ENCODE results near the gene NHEJ1. TPM values are rescaled to one million over a fixed set of nuclear protein-coding genes. Genes with fewer than 3 reads are reported as not detected.

The NHEJ1 gene
- total and polyA plus RNA-seq, 4 donors = 6.1 to 13.5 (median 9.9) TPM

DNA sequence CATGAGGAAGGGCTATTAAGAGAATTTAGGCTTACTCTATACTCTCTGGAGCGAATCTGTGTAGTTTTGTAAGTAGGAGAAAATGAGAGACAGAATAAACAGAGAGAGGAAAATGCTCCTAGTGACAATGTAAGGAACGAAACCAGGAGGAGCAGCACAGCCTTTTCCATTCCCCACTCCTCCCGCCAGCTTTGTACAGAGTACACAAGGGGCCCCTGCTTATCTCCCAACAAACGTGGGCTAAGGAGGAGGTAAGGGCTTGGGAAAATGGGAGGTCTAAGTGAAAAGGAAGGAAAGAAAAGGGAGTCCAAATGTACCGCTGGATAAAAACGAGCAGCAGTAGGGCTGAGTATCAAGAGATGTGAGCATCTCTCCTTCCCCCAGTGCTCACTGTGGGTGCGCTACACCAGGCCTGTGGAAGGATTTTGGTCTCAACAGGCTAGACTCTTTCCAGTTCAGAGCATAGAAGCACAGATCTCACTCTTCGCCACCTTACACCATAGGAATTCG is 87.8 kb downstream of the NHEJ1 start:
- WGBS = 91% methylated on average over 9 of the region's 9 CpGs
- no peak overlapping the region for H3K9ac ChIP-seq (ENCODE audit: low read depth in 1 of 2, low read length in 2 of 2)
- peaks cover 3 to 24% (median 13%) of the 10 kb centered on the region in 4 donors for H3K36me3 ChIP-seq (ENCODE audit: control insufficient read depth in 4 of 4, insufficient read depth in 3 of 4, low read depth in 1 of 4, low read length in 3 of 4)
- no peaks in the 10 kb centered on the region for H3K27me3 ChIP-seq (ENCODE audit: control insufficient read depth in 4 of 4, insufficient read depth in 4 of 4, low read length in 3 of 4)
- TF ChIP-seq, protein P1, sequence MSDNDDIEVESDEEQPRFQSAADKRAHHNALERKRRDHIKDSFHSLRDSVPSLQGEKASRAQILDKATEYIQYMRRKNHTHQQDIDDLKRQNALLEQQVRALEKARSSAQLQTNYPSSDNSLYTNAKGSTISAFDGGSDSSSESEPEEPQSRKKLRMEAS (IDR thresholded peaks at IDR 0.05) = no peak
- TF ChIP-seq FOXA1 (IDR thresholded peaks at IDR 0.05) = no peak
- TF ChIP-seq NR2F2 (IDR thresholded peaks at IDR 0.05) = no peak
- no peak for TF ChIP-seq TAF1 (conservative IDR thresholded peaks at IDR 0.05)
- no peak for TF ChIP-seq JUND (IDR thresholded peaks at IDR 0.05)
- H3K9me3 ChIP-seq (ENCODE audit: control insufficient read depth in 4 of 4, low read length in 3 of 4) = no peaks in the 10 kb centered on the region
- DNase-seq (ENCODE audit: low spot score) = no peak
- H3K4me3 ChIP-seq (ENCODE audit: low read depth in 1 of 3, low read length in 3 of 3) = no peak overlapping the region
- H3K4me1 ChIP-seq (ENCODE audit: control insufficient read depth in 4 of 4, insufficient read depth in 4 of 4, low read length in 3 of 4) = peaks cover 0 to 15% (median 11%) of the 10 kb centered on the region in 4 donors
- H3K27ac ChIP-seq (ENCODE audit: low read depth in 1 of 2, low read length in 2 of 2) = no peak overlapping the region

DNA sequence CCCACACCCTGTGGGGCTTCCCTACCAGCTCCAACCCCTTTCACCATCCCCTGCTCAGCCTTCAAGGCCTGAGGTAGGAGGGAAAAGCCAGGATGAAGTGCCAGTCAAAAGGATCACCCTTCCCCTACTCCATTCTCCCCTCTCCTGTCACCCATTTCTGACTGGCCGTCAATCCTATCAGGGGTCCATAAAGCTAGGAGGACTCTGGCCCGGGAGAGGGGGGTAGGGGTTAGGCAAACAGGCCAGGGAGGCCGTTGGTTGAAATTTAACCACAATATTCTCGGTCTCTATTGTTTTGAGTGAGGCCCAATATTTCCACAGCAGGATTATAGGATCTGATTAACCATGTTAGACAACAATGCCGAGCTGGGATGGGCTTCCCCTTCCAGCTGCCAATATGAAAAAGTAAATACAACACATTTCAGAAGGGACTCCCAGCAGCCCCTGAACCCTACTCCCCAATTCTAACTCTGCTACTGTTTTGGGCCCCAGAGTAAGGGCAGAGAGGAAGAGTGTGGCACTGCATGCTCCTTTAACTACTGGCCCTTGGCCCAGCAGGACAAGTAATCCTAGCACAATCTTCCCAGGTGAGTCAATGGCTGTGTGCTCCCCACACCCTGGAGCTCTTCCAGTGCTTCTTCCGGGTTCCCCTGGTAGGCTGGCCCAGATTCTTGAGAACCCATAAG is 89.3 kb downstream of the NHEJ1 start:
- Histone ChIP-seq H3K27ac (ENCODE audit: low read depth in 1 of 2, low read length in 2 of 2) (no peak overlapping the region), H3K27me3 (ENCODE audit: control insufficient read depth in 4 of 4, insufficient read depth in 4 of 4, low read length in 3 of 4) (no peaks in the 10 kb centered on the region), H3K4me1 (ENCODE audit: control insufficient read depth in 4 of 4, insufficient read depth in 4 of 4, low read length in 3 of 4) (peaks cover 0 to 15% (median 11%) of the 10 kb centered on the region in 4 donors), H3K36me3 (ENCODE audit: control insufficient read depth in 4 of 4, insufficient read depth in 3 of 4, low read depth in 1 of 4, low read length in 3 of 4) (peaks cover 0 to 15% (median 6%) of the 10 kb centered on the region in 4 donors), H3K4me3 (ENCODE audit: low read depth in 1 of 3, low read length in 3 of 3) (no peak overlapping the region), H3K9ac (ENCODE audit: low read depth in 1 of 2, low read length in 2 of 2) (no peak overlapping the region), H3K9me3 (ENCODE audit: control insufficient read depth in 4 of 4, low read length in 3 of 4) (no peaks in the 10 kb centered on the region)
- no peak for DNase-seq (ENCODE audit: low spot score)
- 30% methylated on average over 6 of the region's 6 CpGs for WGBS
- TF ChIP-seq FOXA1 (IDR thresholded peaks at IDR 0.05) = no peak
- no peak for TF ChIP-seq NR2F2 (IDR thresholded peaks at IDR 0.05)
- TF ChIP-seq TAF1 (conservative IDR thresholded peaks at IDR 0.05) = no peak
- TF ChIP-seq, protein P2, sequence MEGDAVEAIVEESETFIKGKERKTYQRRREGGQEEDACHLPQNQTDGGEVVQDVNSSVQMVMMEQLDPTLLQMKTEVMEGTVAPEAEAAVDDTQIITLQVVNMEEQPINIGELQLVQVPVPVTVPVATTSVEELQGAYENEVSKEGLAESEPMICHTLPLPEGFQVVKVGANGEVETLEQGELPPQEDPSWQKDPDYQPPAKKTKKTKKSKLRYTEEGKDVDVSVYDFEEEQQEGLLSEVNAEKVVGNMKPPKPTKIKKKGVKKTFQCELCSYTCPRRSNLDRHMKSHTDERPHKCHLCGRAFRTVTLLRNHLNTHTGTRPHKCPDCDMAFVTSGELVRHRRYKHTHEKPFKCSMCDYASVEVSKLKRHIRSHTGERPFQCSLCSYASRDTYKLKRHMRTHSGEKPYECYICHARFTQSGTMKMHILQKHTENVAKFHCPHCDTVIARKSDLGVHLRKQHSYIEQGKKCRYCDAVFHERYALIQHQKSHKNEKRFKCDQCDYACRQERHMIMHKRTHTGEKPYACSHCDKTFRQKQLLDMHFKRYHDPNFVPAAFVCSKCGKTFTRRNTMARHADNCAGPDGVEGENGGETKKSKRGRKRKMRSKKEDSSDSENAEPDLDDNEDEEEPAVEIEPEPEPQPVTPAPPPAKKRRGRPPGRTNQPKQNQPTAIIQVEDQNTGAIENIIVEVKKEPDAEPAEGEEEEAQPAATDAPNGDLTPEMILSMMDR (IDR thresholded peaks at IDR 0.05; ENCODE audit: low read depth, low read length, missing input control) = no peak
- peak; percentile 23 to 37 for TF ChIP-seq HNF4A (conservative IDR thresholded peaks at IDR 0.05)
- TF ChIP-seq SP1 (IDR thresholded peaks at IDR 0.05) = peak; percentile 25
- TF ChIP-seq RAD21 (IDR thresholded peaks at IDR 0.05) = peak in 1 of 2 donors; percentile 10

DNA sequence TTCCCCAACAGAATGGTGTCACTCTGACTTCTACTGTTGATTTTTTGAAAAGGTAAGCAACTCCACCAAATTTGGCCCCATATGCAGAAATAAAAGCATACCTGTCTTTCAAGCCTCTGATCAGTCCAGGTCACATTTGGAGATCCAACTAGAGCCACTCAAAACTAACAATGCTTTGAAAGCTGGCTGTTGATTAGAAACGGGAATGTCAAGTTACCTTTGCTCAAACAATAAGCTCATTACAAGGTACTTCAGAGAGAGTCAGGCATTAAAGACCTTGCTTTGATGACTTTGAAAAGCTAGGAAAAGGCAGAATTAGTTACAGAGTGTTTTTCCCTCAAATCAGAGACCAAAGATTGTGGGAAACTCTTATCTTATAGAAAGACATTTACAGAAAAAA is 95.1 kb downstream of the NHEJ1 start:
- Histone ChIP-seq H3K9ac (ENCODE audit: low read depth in 1 of 2, low read length in 2 of 2) (no peak overlapping the region), H3K4me3 (ENCODE audit: low read depth in 1 of 3, low read length in 3 of 3) (no peak overlapping the region), H3K36me3 (ENCODE audit: control insufficient read depth in 4 of 4, insufficient read depth in 3 of 4, low read depth in 1 of 4, low read length in 3 of 4) (no peaks in the 10 kb centered on the region), H3K27ac (ENCODE audit: low read depth in 1 of 2, low read length in 2 of 2) (no peak overlapping the region), H3K4me1 (ENCODE audit: control insufficient read depth in 4 of 4, insufficient read depth in 4 of 4, low read length in 3 of 4) (peaks cover 0 to 8% (median under 1%) of the 10 kb centered on the region in 4 donors), H3K27me3 (ENCODE audit: control insufficient read depth in 4 of 4, insufficient read depth in 4 of 4, low read length in 3 of 4) (no peaks in the 10 kb centered on the region), H3K9me3 (ENCODE audit: control insufficient read depth in 4 of 4, low read length in 3 of 4) (no peaks in the 10 kb centered on the region)
- DNase-seq (ENCODE audit: low spot score) = no peak
- TF ChIP-seq, protein P3, sequence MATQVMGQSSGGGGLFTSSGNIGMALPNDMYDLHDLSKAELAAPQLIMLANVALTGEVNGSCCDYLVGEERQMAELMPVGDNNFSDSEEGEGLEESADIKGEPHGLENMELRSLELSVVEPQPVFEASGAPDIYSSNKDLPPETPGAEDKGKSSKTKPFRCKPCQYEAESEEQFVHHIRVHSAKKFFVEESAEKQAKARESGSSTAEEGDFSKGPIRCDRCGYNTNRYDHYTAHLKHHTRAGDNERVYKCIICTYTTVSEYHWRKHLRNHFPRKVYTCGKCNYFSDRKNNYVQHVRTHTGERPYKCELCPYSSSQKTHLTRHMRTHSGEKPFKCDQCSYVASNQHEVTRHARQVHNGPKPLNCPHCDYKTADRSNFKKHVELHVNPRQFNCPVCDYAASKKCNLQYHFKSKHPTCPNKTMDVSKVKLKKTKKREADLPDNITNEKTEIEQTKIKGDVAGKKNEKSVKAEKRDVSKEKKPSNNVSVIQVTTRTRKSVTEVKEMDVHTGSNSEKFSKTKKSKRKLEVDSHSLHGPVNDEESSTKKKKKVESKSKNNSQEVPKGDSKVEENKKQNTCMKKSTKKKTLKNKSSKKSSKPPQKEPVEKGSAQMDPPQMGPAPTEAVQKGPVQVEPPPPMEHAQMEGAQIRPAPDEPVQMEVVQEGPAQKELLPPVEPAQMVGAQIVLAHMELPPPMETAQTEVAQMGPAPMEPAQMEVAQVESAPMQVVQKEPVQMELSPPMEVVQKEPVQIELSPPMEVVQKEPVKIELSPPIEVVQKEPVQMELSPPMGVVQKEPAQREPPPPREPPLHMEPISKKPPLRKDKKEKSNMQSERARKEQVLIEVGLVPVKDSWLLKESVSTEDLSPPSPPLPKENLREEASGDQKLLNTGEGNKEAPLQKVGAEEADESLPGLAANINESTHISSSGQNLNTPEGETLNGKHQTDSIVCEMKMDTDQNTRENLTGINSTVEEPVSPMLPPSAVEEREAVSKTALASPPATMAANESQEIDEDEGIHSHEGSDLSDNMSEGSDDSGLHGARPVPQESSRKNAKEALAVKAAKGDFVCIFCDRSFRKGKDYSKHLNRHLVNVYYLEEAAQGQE (IDR thresholded peaks at IDR 0.05) = no peak
- TF ChIP-seq SP1 (IDR thresholded peaks at IDR 0.05) (no peak), GABPA (IDR thresholded peaks at IDR 0.05 in 1 of 2, conservative IDR thresholded peaks at IDR 0.05 in 1 of 2) (no peak), FOXA2 (IDR thresholded peaks at IDR 0.05) (no peak), RXRA (IDR thresholded peaks at IDR 0.05) (no peak), TAF1 (conservative IDR thresholded peaks at IDR 0.05) (no peak), JUND (IDR thresholded peaks at IDR 0.05) (no peak)
- WGBS = 83% methylated on average over 1 of the region's 1 CpG
